Panc1 (cell line): ENCODE results near the gene C5orf63. TPM values are rescaled to one million over a fixed set of nuclear protein-coding genes. Genes with fewer than 3 reads are reported as not detected.

ENCODE experiments used
- ATAC-seq: fragments of 200-7000 bp; cut with Tn5 transposase; 2 replicates; pipeline ENCODE4 v1.9.1; 2020; ENCODE audit warnings: mild to moderate bottlenecking, moderate library complexity
- BruUV-seq: library from RNA; stranded (reverse); fragments of 400-500 nt; replicated peaks from 2 replicates; lab custom pipeline; 2021; lab: Mats Ljungman, UMichigan
- CTCF ChIA-PET: fragments of 300-600 bp; sonication (Branson Sonifier 250); formaldehyde crosslinking; loops from one replicate; lab custom pipeline; 2022; ENCODE audit warnings: antibody characterized with exemption; lab: Charles Lee
- POLR2A ChIA-PET: fragments of 300-600 bp; sonication (Branson Sonifier 250); formaldehyde crosslinking; loops from one replicate; lab custom pipeline; 2022; ENCODE audit warnings: antibody characterized with exemption; lab: Charles Lee
- DNase-seq: peaks from one replicate; pipeline ENCODE4 v3.0.0-alpha.2; 2010; ENCODE audit warnings: low read depth, low spot score
- H3K27ac ChIP-seq: 2 replicates; pipeline ENCODE4 v1.5.1; 2011; ENCODE audit warnings: mild to moderate bottlenecking, low read length, inconsistent platforms
- H3K27me3 ChIP-seq: fragments of 200-500 bp; sonication (Bioruptor generic); 2 replicates; pipeline ENCODE4 v1.6.0; 2014; ENCODE audit warnings: low read length, inconsistent platforms; ENCODE audit not compliant: control insufficient read depth, insufficient read depth
- H3K36me3 ChIP-seq: fragments of 200-500 bp; sonication (Bioruptor generic); 2 replicates; pipeline ENCODE4 v1.5.1; 2014; ENCODE audit warnings: inconsistent platforms, mild to moderate bottlenecking, low read length, moderate library complexity; ENCODE audit not compliant: control insufficient read depth, insufficient read depth
- H3K4me1 ChIP-seq: 2 replicates; pipeline ENCODE4 v1.5.1; 2011; ENCODE audit warnings: inconsistent platforms, mild to moderate bottlenecking, low read length, moderate library complexity; ENCODE audit not compliant: control insufficient read depth, insufficient read depth
- H3K4me3 ChIP-seq, 2 experiments: 2 replicates each; pipeline ENCODE4 v1.5.1; 2011 to 2012; ENCODE audit warnings: low read depth in 2 of 2, low read length in 2 of 2, mild to moderate bottlenecking in 2 of 2, inconsistent platforms in 1 of 2, moderate library complexity in 1 of 2
- H3K9me3 ChIP-seq: fragments of 200-500 bp; sonication (Bioruptor generic); 2 replicates; pipeline ENCODE4 v1.5.1; 2014; ENCODE audit warnings: low read depth, mild to moderate bottlenecking, inconsistent platforms, low read length, moderate library complexity; ENCODE audit not compliant: control insufficient read depth, insufficient read depth
- CTCF ChIP-seq: fragments of 450-650 bp; IDR thresholded peaks from 2 replicates; pipeline ENCODE4 v1.5.1; 2017; ENCODE audit warnings: mild to moderate bottlenecking
- POLR2AphosphoS5 ChIP-seq: IDR thresholded peaks from 2 replicates; pipeline ENCODE4 v1.6.1; 2012; ENCODE audit warnings: mild to moderate bottlenecking, low read depth, low read length, moderate library complexity
- REST ChIP-seq, 2 experiments: IDR thresholded peaks; 2 replicates each; pipeline ENCODE4 v1.6.1; 2011 to 2012; ENCODE audit warnings: low read depth in 2 of 2, control low read depth in 1 of 2, low read length in 1 of 2, mild to moderate bottlenecking in 1 of 2, moderate library complexity in 1 of 2; ENCODE audit not compliant: insufficient read depth in 1 of 2
- SIN3A ChIP-seq: IDR thresholded peaks from 2 replicates; pipeline ENCODE4 v1.6.1; 2012; ENCODE audit warnings: low read depth, mild to moderate bottlenecking, low read length, moderate library complexity, borderline replicate concordance; ENCODE audit not compliant: insufficient read depth
- TCF7L2 ChIP-seq: IDR thresholded peaks from 2 replicates; pipeline ENCODE4 v1.6.1; 2011; ENCODE audit warnings: mild to moderate bottlenecking, low read depth, low read length, inconsistent platforms
- in situ Hi-C: cut with HindIII; loops from 2 replicates; pipeline ENCODE4 v1.10.0; 2016; ENCODE audit warnings: low sequenced_read_pairs, low pct_unique_long_range_greater_than_20kb
- intact Hi-C: fragments of 100-400 bp; cut with micrococcal nuclease; formaldehyde crosslinking; loops from one replicate; pipeline ENCODE4 v1.10.0; 2022; ENCODE audit not compliant: unreplicated experiment
- total RNA-seq: library from RNA; stranded (reverse); gene quantifications from one replicate; pipeline ENCODE4 v1.2.1, GENCODE V29; 2021; ENCODE audit not compliant: unreplicated experiment

C5orf63 gene
- total RNA-seq, 1 experiment from 2014 or later: 9.8 TPM

DNA sequence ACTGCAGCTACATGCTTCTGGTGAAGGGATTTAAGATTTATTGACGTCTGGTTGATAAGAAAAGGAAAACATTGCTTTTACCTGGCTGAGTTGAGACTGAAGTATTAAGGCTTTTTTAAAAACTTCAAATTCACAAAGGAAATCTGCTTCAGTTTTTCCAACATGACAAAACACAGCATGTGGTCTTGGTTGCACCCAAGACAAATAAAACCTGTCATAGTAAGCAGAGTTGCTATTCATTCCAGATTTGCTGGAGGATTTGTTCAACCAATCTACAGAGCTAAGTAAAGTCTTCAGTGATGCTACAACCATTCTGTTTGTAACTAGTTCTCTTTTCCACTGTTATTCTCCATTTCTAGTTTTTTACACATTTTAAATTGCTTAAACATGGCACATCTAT is 11.3 kb downstream of the C5orf63 start:
- Histone ChIP-seq H3K27me3 (no peaks in the 10 kb centered on the region), H3K4me3 (no peak overlapping the region), H3K27ac (no peak overlapping the region), H3K4me1 (no peaks in the 10 kb centered on the region), H3K36me3 (no peaks in the 10 kb centered on the region), H3K9me3 (no peaks in the 10 kb centered on the region)
- TF ChIP-seq SIN3A (no peak), REST (IDR thresholded peaks at IDR 0.05; ENCODE audit: insufficient read depth in 1 of 2, low read depth in 2 of 2, low read length in 1 of 2) (no peak), TCF7L2 (no peak), POLR2AphosphoS5 (no peak), CTCF (no peak)
- ATAC-seq (no peak), DNase-seq (no peak)
- POLR2A ChIA-PET: no interaction called here
- in situ Hi-C loops (no loop called here), intact Hi-C loops (loop anchor here (2.0 kb wide), 1 partner anchor 59 kb away; no protein-coding TSS in a partner anchor)
- CTCF ChIA-PET: no interaction called here
- no TSS peak for BruUV-seq

DNA sequence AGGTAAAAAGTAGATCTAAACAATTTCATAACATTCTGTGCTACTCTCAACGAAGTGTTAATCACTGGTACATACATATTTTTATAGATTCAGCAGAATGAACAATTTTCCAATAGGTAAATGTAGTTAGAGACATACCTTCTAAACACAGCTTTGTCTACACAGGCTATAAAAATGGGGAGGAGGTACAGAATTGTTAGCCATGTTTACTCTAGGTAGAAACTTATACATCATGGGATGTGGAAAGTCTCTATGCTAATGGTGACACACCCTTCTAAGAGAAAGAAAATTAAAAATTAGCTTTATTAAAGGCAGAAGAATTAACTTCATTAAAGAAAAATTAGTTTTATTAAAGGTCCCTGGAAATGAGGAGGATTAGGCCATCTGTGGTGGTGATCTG is 11.8 kb downstream of the C5orf63 start:
- POLR2A ChIA-PET: interaction anchor here (0.6 kb wide), 1 partner anchor 20 kb away, joined by 3 read pairs; no protein-coding TSS in a partner anchor
- ATAC-seq: no peak
- in situ Hi-C loops (no loop called here), intact Hi-C loops (no loop called here)
- no TSS peak for BruUV-seq
- H3K36me3 ChIP-seq: no peaks in the 10 kb centered on the region
- H3K4me1 ChIP-seq: no peaks in the 10 kb centered on the region
- CTCF ChIA-PET: no interaction called here
- no peak overlapping the region for H3K4me3 ChIP-seq
- H3K27me3 ChIP-seq: no peaks in the 10 kb centered on the region
- TF ChIP-seq CTCF: no peak
- no peak for TF ChIP-seq SIN3A
- TF ChIP-seq REST (IDR thresholded peaks at IDR 0.05; ENCODE audit: insufficient read depth in 1 of 2, low read depth in 2 of 2, low read length in 1 of 2): no peak
- TF ChIP-seq TCF7L2: no peak
- no peak for TF ChIP-seq POLR2AphosphoS5
- no peak for DNase-seq
- no peaks in the 10 kb centered on the region for H3K9me3 ChIP-seq
- H3K27ac ChIP-seq: no peak overlapping the region
